Retina (tissue), 1 donor: ENCODE measurements around the gene PTPN3.

Experiments used
- DNase-seq: peaks from one replicate; pipeline ENCODE4 v3.0.0-alpha.2; 2016

Gene PTPN3

GRCh38 chr9:109329638-109330258 lies 168.4 kb downstream of the PTPN3 start:
- peak; percentile 38 for DNase-seq

GRCh38 chr9:109328978-109329637 lies 169.0 kb downstream of the PTPN3 start:
- DNase-seq: no peak
